C4-2B (cell line): ENCODE data around the gene B4GALT6.

ENCODE experiments used
- H3K27ac ChIP-seq: fragments of 450-650 bp; 2 replicates; pipeline ENCODE4 v1.5.1; 2017
- CTCF ChIP-seq: fragments of 450-650 bp; conservative IDR thresholded peaks from 2 replicates; pipeline ENCODE4 v1.5.1; 2017; ENCODE audit warnings: mild to moderate bottlenecking
- ZFX ChIP-seq: fragments of 450-650 bp; IDR thresholded peaks from 2 replicates; pipeline ENCODE4 v1.6.1; 2017

B4GALT6 gene

DNA sequence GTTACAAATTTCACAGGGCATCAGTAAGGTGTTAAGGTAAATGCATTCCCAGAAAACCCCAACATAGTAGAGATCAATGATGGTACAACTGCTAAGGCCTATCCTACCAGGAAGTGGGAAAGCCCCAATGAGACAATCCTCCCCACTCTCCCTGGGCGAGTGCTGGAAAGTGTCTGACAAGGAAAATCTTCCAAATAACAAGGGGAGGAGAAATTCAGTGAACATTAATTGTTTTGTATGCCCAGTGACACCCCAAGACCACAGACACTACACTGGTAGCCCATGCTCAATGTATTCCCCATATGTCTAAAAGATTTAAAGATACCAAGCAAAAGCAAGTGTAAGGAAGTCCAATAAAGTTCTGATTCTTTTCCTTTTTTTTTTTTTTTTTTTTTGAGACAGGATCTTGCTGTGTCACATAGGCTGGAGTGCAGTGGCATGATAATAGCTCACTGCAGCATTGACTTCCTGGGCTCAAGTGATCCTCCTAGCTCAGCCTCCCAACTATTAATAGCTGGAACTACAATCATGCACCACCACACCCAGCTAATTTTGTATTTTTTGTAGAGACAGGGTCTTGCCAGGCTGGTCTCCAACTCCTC is 24.7 kb downstream of the B4GALT6 start:
- no peak overlapping the region for H3K27ac ChIP-seq
- no peak for TF ChIP-seq CTCF
- TF ChIP-seq ZFX = no peak

DNA sequence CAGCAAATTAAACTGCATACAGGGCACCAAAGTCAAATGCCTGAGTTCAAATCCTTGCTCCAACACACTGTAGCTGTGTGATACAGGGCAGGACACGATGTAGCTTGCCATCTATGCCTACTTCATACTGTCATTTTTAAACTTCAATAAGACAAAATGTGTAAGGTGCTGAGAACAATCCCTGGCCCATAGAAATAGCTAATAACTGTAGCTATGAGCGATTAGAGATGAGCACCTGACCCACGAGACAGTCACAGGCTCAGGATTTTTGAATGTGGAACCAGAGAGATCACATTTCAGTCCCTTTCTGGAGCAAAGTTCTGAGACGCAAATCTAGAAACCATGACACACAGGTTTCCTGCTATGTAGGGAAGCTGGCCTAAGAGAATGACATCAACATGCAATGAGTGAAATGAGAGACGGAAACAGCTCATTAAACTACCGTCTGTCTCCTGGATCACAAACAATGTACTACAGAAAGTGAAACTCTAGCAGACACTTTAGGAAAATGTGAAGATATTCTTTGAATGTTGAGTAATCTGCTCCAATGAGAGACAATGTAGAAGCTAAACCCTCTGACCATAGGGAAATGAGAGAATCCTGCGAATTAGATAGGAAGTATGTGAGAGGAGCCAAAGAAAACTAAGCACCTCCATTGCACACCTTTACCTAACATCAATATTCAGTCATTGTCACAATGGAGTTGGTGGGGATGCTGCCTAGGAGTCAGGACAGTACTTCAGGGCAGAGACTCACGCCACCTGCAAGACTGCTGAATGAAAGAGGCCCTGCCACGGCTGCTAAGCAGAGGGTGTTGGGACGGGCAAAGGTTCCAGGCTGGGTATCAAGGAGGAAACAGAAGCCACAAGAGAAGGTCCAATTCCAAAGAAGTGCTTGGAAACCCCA is 25.5 kb downstream of the B4GALT6 start:
- TF ChIP-seq ZFX = no peak
- TF ChIP-seq CTCF = no peak
- no peak overlapping the region for H3K27ac ChIP-seq

DNA sequence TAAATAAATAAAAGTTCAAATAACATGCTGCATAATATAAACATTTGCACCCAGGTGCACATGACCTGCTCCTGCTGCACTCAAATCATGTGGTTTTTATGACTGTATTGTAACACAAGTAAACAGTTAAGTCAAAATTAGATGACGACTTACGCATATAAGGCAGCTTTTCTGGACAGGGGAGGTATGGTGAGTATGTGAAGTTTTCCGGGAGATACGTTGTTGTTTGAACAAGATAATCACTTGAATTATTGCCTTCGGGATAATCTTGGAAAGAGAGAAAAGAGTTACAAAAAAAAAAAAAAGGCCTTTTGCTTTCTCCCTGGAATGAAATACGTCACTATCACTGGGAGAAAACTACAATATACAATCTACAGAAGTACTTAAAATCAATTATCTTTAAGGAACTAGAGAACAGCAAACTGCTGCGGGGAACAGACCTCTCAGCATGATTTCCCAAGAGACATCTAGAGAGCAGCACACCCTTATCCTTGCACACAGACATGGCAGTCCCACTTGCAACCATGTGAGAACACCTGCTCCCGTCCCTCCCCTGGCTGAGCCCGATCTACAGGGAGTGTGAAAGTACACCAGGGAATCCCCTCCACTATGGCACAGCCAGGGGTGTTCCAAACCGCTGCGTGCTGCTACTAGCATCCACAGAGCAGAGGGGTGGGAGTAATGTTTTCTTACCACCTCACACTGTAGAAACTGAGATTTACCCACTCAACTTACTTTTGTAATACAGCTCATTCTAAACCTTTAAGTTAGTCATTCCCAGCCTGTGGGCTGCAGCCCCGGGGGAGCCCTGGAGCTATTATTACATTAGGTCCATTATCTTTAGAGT is 26.3 kb downstream of the B4GALT6 start:
- TF ChIP-seq ZFX (no peak), CTCF (no peak)
- no peak overlapping the region for H3K27ac ChIP-seq

DNA sequence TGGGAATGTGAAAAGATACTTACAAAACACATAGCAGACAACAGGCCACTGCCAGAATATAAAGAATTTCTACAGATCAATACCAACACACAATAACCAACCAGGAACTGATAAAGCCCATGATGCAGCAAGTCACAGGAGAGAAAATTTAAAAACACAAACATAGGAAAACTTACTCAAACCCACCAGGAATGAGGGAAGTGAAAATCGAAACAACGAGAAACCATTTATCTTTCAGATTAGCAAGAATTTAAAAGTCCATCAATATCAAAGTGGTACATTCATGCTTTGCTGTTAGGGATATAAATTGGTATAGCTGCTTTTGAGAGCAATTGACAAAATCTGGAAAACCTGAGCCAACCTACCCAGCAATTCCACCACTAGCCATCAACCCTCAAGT is 27.6 kb downstream of the B4GALT6 start:
- no peak overlapping the region for H3K27ac ChIP-seq
- TF ChIP-seq ZFX = no peak
- no peak for TF ChIP-seq CTCF

- no peak overlapping the region for H3K27ac ChIP-seq
- no peak for TF ChIP-seq ZFX
- TF ChIP-seq CTCF = no peak
These were observed 29.0 kb downstream of the B4GALT6 start for GRCh38 chr18:31655354-31655753.

DNA sequence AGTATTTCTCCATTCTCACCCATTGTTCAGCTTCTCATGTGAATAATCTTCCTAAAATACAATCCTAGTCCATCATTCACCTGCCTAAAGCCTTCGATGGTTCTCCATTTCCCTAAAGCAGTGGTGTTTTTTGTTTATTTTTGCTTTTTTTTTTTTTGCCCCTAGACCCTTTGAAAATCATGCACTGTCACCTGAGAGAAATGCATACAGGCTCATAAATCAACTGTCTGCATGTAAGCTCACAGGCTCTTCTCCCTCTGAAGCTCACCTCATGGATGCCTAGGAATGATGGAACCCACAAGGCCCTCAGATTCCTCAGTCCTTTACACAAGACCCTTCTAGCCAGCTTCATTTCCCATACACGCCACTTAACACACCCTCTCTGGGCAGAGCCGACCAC is 31.5 kb downstream of the B4GALT6 start:
- TF ChIP-seq CTCF (no peak), ZFX (no peak)

More for the DNA sequence above, 31.5 kb downstream of the B4GALT6 start:
- H3K27ac ChIP-seq = no peak overlapping the region
